ENCODE measurements around the gene SNRK. TPM values are rescaled to one million over a fixed set of nuclear protein-coding genes. Genes with fewer than 3 reads are reported as not detected.

Gene SNRK, protein sequence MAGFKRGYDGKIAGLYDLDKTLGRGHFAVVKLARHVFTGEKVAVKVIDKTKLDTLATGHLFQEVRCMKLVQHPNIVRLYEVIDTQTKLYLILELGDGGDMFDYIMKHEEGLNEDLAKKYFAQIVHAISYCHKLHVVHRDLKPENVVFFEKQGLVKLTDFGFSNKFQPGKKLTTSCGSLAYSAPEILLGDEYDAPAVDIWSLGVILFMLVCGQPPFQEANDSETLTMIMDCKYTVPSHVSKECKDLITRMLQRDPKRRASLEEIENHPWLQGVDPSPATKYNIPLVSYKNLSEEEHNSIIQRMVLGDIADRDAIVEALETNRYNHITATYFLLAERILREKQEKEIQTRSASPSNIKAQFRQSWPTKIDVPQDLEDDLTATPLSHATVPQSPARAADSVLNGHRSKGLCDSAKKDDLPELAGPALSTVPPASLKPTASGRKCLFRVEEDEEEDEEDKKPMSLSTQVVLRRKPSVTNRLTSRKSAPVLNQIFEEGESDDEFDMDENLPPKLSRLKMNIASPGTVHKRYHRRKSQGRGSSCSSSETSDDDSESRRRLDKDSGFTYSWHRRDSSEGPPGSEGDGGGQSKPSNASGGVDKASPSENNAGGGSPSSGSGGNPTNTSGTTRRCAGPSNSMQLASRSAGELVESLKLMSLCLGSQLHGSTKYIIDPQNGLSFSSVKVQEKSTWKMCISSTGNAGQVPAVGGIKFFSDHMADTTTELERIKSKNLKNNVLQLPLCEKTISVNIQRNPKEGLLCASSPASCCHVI
- total RNA-seq (ENCODE audit: low replicate concordance) = 17.6 and 23.6 TPM in 2 replicates
- long read RNA-seq, partial matches to known transcripts = 9 of 17 reads
- long read RNA-seq, other reads (novel, unspliced or antisense) = 8 of 17 reads

GRCh38 chr3:43286115-43286840, at the start of gene SNRK:
SNRK (plus strand) TSS chr3:43286540; CDS start chr3:43303204, 16,664 bp downstream.
- Mint-ChIP-seq H3K36me3 (peaks cover 5% of the 10 kb centered on the region), H3K27me3 (no peaks in the 10 kb centered on the region), H3K9me3 (no peaks in the 10 kb centered on the region), H3K4me3 (peak within 1 kb of the TSS; percentile 97), H3K27ac (peak within 1 kb of the TSS; percentile 98), H3K4me1 (ENCODE audit: unreplicated experiment) (peaks cover 34% of the 10 kb centered on the region)
- TF ChIP-seq, protein P1, sequence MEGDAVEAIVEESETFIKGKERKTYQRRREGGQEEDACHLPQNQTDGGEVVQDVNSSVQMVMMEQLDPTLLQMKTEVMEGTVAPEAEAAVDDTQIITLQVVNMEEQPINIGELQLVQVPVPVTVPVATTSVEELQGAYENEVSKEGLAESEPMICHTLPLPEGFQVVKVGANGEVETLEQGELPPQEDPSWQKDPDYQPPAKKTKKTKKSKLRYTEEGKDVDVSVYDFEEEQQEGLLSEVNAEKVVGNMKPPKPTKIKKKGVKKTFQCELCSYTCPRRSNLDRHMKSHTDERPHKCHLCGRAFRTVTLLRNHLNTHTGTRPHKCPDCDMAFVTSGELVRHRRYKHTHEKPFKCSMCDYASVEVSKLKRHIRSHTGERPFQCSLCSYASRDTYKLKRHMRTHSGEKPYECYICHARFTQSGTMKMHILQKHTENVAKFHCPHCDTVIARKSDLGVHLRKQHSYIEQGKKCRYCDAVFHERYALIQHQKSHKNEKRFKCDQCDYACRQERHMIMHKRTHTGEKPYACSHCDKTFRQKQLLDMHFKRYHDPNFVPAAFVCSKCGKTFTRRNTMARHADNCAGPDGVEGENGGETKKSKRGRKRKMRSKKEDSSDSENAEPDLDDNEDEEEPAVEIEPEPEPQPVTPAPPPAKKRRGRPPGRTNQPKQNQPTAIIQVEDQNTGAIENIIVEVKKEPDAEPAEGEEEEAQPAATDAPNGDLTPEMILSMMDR (conservative IDR thresholded peaks at IDR 0.05) = peak; percentile 64
- DNase-seq (ENCODE audit: extremely low spot score, unreplicated experiment) = peak; percentile 94

DNA sequence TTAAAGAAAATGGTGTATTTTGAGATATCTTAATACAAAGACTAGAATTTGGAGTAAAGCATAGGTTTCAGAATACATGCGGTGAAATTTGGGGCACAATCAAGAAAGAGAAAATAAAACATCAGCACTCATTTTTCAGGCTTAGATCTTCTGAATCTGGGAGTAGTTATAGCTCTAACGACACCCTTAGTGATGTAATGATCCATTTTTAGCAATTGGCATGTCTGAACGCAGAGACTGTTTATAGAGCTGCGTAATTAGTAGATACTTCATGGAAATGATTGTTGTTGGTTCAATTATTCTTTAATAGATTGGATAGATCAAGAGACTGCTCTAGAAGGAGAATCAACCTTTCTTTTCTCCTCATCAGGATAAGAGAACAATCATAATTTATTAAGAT, 47.5 kb upstream of the SNRK start:
- TF ChIP-seq, protein P1 (conservative IDR thresholded peaks at IDR 0.05) = no peak

DNA sequence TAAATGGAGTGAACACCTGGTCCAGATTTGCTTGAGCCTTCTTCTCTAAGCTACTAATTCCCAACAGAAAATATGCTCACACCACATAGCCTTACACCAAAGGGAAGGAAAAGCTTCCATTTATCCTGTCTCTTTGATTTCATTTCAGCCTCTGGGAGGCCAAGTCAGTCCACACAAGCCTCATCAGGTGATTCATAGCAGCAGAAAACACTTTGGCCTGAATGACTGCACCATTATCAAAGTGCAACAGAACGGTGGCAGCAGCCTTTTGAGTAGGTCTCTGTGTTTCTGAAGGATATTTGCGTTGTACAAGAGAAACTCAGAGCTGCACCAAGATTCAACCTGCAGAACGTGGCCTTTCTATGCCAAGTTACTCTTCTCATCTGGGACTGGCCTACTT, 46.6 kb upstream of the SNRK start:
- no peak for DNase-seq (ENCODE audit: extremely low spot score, unreplicated experiment)
- TF ChIP-seq, protein P1 (conservative IDR thresholded peaks at IDR 0.05) = no peak
- Mint-ChIP-seq H3K4me1 (ENCODE audit: unreplicated experiment) (no peaks in the 10 kb centered on the region), H3K36me3 (no peaks in the 10 kb centered on the region), H3K9me3 (no peaks in the 10 kb centered on the region), H3K27me3 (peaks cover 3% of the 10 kb centered on the region), H3K4me3 (no peak overlapping the region), H3K27ac (no peak overlapping the region)

More for the DNA sequence above, 47.5 kb upstream of the SNRK start:
- H3K9me3 Mint-ChIP-seq = no peaks in the 10 kb centered on the region
- H3K36me3 Mint-ChIP-seq = no peaks in the 10 kb centered on the region
- H3K27ac Mint-ChIP-seq = no peak overlapping the region
- H3K27me3 Mint-ChIP-seq = peaks cover 3% of the 10 kb centered on the region
- H3K4me1 Mint-ChIP-seq (ENCODE audit: unreplicated experiment) = no peaks in the 10 kb centered on the region
- DNase-seq (ENCODE audit: extremely low spot score, unreplicated experiment) = no peak
- H3K4me3 Mint-ChIP-seq = no peak overlapping the region

GRCh38 chr3:43243590-43244587, 42.5 kb upstream of the SNRK start:
- Mint-ChIP-seq H3K9me3 (no peaks in the 10 kb centered on the region), H3K27ac (no peak overlapping the region), H3K4me3 (no peak overlapping the region), H3K27me3 (peaks cover 11% of the 10 kb centered on the region), H3K4me1 (ENCODE audit: unreplicated experiment) (peaks cover 3% of the 10 kb centered on the region), H3K36me3 (no peaks in the 10 kb centered on the region)
- TF ChIP-seq, protein P1 (conservative IDR thresholded peaks at IDR 0.05) = no peak
- DNase-seq (ENCODE audit: extremely low spot score, unreplicated experiment) = no peak
